ENCODE data around the gene ARL16.

Gene ARL16

DNA sequence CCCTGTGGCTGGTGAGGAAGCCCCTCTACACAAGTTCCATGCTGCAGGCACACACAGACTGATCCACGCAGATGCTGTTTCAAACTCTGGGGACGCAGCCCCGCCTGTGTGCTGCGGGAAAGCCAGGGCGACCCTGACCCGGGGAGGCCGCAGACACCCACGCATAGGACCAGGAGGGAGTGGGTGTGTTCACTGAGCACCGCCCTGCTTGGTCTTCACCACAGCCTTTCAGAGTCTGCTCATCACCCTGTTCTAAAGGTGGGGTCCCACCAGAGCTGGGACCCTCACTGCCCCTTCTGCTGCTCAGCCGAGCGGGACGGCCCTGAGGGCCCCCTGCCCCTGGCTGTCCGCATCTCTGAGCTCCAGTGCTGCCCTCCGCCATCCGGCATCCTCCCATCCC is 39.1 kb downstream of the ARL16 start:
- Histone ChIP-seq H2AFZ (ENCODE audit: low read length) (no peak overlapping the region), H3K4me3 (ENCODE audit: low read length) (no peak overlapping the region), H3K9me3 (replicated peaks; ENCODE audit: insufficient read depth, low read length) (no peaks in the 10 kb centered on the region), H3K27ac (ENCODE audit: low read length) (no peak overlapping the region), H3K4me2 (ENCODE audit: low read depth, low read length) (no peak overlapping the region), H4K20me1 (ENCODE audit: insufficient read depth, low read length) (no peaks in the 10 kb centered on the region), H3K36me3 (replicated peaks; ENCODE audit: insufficient read depth, low read length) (no peaks in the 10 kb centered on the region), H3K79me2 (ENCODE audit: low read length) (no peaks in the 10 kb centered on the region), H3K4me1 (ENCODE audit: low read length) (no peaks in the 10 kb centered on the region), H3K9me2 (replicated peaks; ENCODE audit: insufficient read depth, low read length) (no peaks in the 10 kb centered on the region), H3K27me3 (replicated peaks; ENCODE audit: insufficient read depth, low read length) (peaks cover 23% of the 10 kb centered on the region), H3K9ac (ENCODE audit: low read length) (no peak overlapping the region), H3F3A (ENCODE audit: insufficient read depth, low read length) (no peaks in the 10 kb centered on the region)
- no peak for DNase-seq
- TF ChIP-seq, protein P1, sequence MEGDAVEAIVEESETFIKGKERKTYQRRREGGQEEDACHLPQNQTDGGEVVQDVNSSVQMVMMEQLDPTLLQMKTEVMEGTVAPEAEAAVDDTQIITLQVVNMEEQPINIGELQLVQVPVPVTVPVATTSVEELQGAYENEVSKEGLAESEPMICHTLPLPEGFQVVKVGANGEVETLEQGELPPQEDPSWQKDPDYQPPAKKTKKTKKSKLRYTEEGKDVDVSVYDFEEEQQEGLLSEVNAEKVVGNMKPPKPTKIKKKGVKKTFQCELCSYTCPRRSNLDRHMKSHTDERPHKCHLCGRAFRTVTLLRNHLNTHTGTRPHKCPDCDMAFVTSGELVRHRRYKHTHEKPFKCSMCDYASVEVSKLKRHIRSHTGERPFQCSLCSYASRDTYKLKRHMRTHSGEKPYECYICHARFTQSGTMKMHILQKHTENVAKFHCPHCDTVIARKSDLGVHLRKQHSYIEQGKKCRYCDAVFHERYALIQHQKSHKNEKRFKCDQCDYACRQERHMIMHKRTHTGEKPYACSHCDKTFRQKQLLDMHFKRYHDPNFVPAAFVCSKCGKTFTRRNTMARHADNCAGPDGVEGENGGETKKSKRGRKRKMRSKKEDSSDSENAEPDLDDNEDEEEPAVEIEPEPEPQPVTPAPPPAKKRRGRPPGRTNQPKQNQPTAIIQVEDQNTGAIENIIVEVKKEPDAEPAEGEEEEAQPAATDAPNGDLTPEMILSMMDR (IDR thresholded peaks at IDR 0.05; ENCODE audit: low read length): no peak
- TF ChIP-seq EZH2phosphoT487 (IDR thresholded peaks at IDR 0.05; ENCODE audit: low read length) (no peak), EZH2 (optimal IDR thresholded peaks at IDR 0.05; ENCODE audit: low read depth, low read length) (no peak)

DNA sequence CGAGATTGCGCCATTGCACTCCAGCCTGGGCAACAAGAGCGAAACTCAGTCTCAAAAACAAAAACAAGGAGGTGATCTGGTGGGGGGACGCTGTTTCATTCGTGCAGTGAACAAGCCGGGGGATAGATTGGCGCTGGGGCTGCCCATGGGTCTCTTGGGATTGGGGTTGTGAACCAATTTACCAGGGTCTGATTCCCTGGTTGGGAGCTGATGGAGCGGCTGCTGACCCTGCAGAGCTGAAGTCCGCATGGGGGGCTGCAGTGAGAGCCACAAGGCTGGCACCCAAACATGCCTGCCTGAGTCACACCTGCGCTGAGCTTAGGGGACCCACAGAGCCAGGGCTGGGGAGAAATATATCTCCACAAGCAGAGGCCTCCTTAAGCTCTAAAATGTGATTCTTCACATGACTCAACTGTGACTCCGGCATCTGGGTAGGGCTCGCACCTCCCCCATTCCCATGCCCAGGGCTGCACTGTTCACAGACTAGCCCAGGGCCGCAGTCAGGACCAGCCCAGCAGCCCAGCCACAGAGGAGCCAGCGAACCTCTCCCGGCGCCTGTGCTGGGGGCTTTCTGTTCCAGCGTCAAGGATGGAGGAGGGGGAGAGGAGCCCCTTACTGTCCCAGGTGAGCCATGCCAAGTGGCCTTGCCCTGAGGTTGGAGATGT is 41.6 kb downstream of the ARL16 start:
- H3K9ac ChIP-seq (ENCODE audit: low read length): no peak overlapping the region
- H3K36me3 ChIP-seq (replicated peaks; ENCODE audit: insufficient read depth, low read length): no peaks in the 10 kb centered on the region
- no peak overlapping the region for H3K27ac ChIP-seq (ENCODE audit: low read length)
- TF ChIP-seq EZH2phosphoT487 (IDR thresholded peaks at IDR 0.05; ENCODE audit: low read length): no peak
- TF ChIP-seq, protein P1 (IDR thresholded peaks at IDR 0.05; ENCODE audit: low read length): no peak
- TF ChIP-seq EZH2 (optimal IDR thresholded peaks at IDR 0.05; ENCODE audit: low read depth, low read length): no peak
- H3K9me2 ChIP-seq (replicated peaks; ENCODE audit: insufficient read depth, low read length): no peaks in the 10 kb centered on the region
- H3K9me3 ChIP-seq (replicated peaks; ENCODE audit: insufficient read depth, low read length): no peaks in the 10 kb centered on the region
- no peak overlapping the region for H3K4me3 ChIP-seq (ENCODE audit: low read length)
- H3F3A ChIP-seq (ENCODE audit: insufficient read depth, low read length): no peaks in the 10 kb centered on the region
- no peak overlapping the region for H3K4me2 ChIP-seq (ENCODE audit: low read depth, low read length)
- DNase-seq: no peak
- no peak overlapping the region for H2AFZ ChIP-seq (ENCODE audit: low read length)
- no peaks in the 10 kb centered on the region for H3K4me1 ChIP-seq (ENCODE audit: low read length)
- H3K79me2 ChIP-seq (ENCODE audit: low read length): no peaks in the 10 kb centered on the region
- no peaks in the 10 kb centered on the region for H4K20me1 ChIP-seq (ENCODE audit: insufficient read depth, low read length)
- H3K27me3 ChIP-seq (replicated peaks; ENCODE audit: insufficient read depth, low read length): peaks cover 16% of the 10 kb centered on the region

DNA sequence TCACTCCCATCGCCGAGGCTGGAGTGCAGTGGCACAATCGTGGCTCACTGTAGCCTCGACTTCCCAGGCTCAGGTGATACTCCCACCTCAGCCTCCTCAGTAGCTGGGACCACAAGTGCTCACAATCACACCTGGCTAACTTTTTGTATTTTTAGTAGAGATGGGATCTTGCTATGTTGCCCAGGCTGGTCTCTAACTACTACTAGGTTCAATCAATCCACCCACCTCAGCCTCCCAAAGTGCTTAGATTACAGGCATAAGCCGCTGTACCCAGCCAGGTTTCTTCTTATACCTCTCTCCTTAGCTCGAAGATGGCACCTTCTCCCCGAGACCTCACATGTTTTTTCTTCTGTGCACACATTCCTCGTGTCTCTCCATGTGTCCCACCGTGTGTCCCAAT is 43.6 kb downstream of the ARL16 start:
- TF ChIP-seq, protein P1 (IDR thresholded peaks at IDR 0.05; ENCODE audit: low read length): no peak
- TF ChIP-seq EZH2phosphoT487 (IDR thresholded peaks at IDR 0.05; ENCODE audit: low read length) (no peak), EZH2 (optimal IDR thresholded peaks at IDR 0.05; ENCODE audit: low read depth, low read length) (no peak)
- Histone ChIP-seq H2AFZ (ENCODE audit: low read length) (no peak overlapping the region), H3K27ac (ENCODE audit: low read length) (no peak overlapping the region), H3K79me2 (ENCODE audit: low read length) (peaks cover 17% of the 10 kb centered on the region), H3K36me3 (replicated peaks; ENCODE audit: insufficient read depth, low read length) (no peaks in the 10 kb centered on the region), H3K9me2 (replicated peaks; ENCODE audit: insufficient read depth, low read length) (no peaks in the 10 kb centered on the region), H3K9me3 (replicated peaks; ENCODE audit: insufficient read depth, low read length) (no peaks in the 10 kb centered on the region), H3K27me3 (replicated peaks; ENCODE audit: insufficient read depth, low read length) (peaks cover 10% of the 10 kb centered on the region), H4K20me1 (ENCODE audit: insufficient read depth, low read length) (peaks cover 5% of the 10 kb centered on the region; the same call in 1 of the 2 replicates), H3K9ac (ENCODE audit: low read length) (no peak overlapping the region), H3K4me3 (ENCODE audit: low read length) (no peak overlapping the region), H3F3A (ENCODE audit: insufficient read depth, low read length) (peaks cover 4% of the 10 kb centered on the region; the same call in 1 of the 2 replicates), H3K4me1 (ENCODE audit: low read length) (peaks cover 4% of the 10 kb centered on the region), H3K4me2 (ENCODE audit: low read depth, low read length) (no peak overlapping the region)
- no peak for DNase-seq
